HepG2 (cell line): ENCODE data around the gene NFX1. TPM values are rescaled to one million over a fixed set of nuclear protein-coding genes. Genes with fewer than 3 reads are reported as not detected.

Source experiments
- ATRX ChIP-seq: sonication (generic); formaldehyde crosslinking; IDR thresholded peaks from 2 replicates; pipeline ENCODE4 v1.4.0; 2020; ENCODE audit warnings: missing genetic modification reagents, borderline replicate concordance
- GATAD2A ChIP-seq: IDR thresholded peaks from 2 replicates; pipeline ENCODE4 v1.6.1; 2016
- HNF4G ChIP-seq, 2 experiments: sonication (generic) in 1 of 2; formaldehyde crosslinking in 1 of 2; IDR thresholded peaks; 2 replicates each; pipeline versions ENCODE4 v1.4.0 to v1.6.1; 2011 to 2020; ENCODE audit warnings: borderline replicate concordance in 2 of 2, low read depth in 2 of 2, mild to moderate bottlenecking in 2 of 2, low read length in 1 of 2, missing genetic modification reagents in 1 of 2, moderate library complexity in 1 of 2
- JARID2 ChIP-seq: sonication (generic); formaldehyde crosslinking; IDR thresholded peaks from 2 replicates; pipeline ENCODE4 v1.8.1; 2023; ENCODE audit warnings: missing genetic modification reagents, inconsistent platforms; ENCODE audit not compliant: insufficient replicate concordance
- SALL1 ChIP-seq: sonication (generic); formaldehyde crosslinking; IDR thresholded peaks from 2 replicates; pipeline ENCODE4 v1.8.0; 2022; ENCODE audit warnings: mild to moderate bottlenecking, missing genetic modification reagents
- ZBTB8A ChIP-seq: sonication (generic); formaldehyde crosslinking; IDR thresholded peaks from 2 replicates; pipeline ENCODE4 v1.4.0; 2020; ENCODE audit warnings: mild to moderate bottlenecking, low read depth, missing genetic modification reagents, borderline replicate concordance
- ZFY ChIP-seq: sonication (generic); formaldehyde crosslinking; IDR thresholded peaks from 2 replicates; pipeline ENCODE4 v1.4.0; 2020; ENCODE audit warnings: missing genetic modification reagents
- ZNF292 ChIP-seq: sonication (generic); formaldehyde crosslinking; IDR thresholded peaks from 2 replicates; pipeline ENCODE4 v1.8.1; 2022; ENCODE audit warnings: mild to moderate bottlenecking, low read depth, missing genetic modification reagents, borderline replicate concordance
- ZNF510 ChIP-seq: sonication (generic); formaldehyde crosslinking; IDR thresholded peaks from 2 replicates; pipeline ENCODE4 v1.4.0; 2020; ENCODE audit warnings: low read depth, mild to moderate bottlenecking, missing genetic modification reagents
- ZNF556 ChIP-seq: sonication (generic); formaldehyde crosslinking; IDR thresholded peaks from 2 replicates; pipeline ENCODE4 v1.4.0; 2020; ENCODE audit warnings: mild to moderate bottlenecking, missing genetic modification reagents, borderline replicate concordance
- polyA plus RNA-seq, 8 experiments: library from polyadenylated mRNA; depleted of rRNA in 3 of 8; stranded (reverse) in 7 of 8; unstranded in 1 of 8; fragments of >200 nt; fragmentation: Illumina TruSeq in 4 of 8; extraction: Trizol in 4 of 8; gene quantifications; 2 replicates each; pipeline versions ENCODE4 v1.2.1 to v1.2.3, GENCODE V29; 2011 to 2016; ENCODE audit warnings: low read depth in 4 of 8, missing spikeins in 1 of 8, mixed read lengths in 1 of 8; ENCODE audit not compliant: insufficient read depth in 1 of 8
- total RNA-seq, 5 experiments: library from RNA; depleted of rRNA; stranded (reverse); fragments of >200 nt; fragmentation: Illumina TruSeq; extraction: Trizol; gene quantifications; 2 replicates each; pipeline ENCODE4 v1.2.3, GENCODE V29; 2016; ENCODE audit warnings: low read depth in 1 of 5
- TF ChIP-seq, protein P1 (sequence below): sonication (generic); formaldehyde crosslinking; IDR thresholded peaks from 2 replicates; pipeline ENCODE4 v1.4.0; 2020; ENCODE audit warnings: low read depth, missing genetic modification reagents
- TF ChIP-seq, protein P2 (sequence below): fragments of 450-650 bp; IDR thresholded peaks from 2 replicates; pipeline ENCODE4 v1.6.1; 2017
- TF ChIP-seq, protein P3 (sequence below): sonication (generic); formaldehyde crosslinking; conservative IDR thresholded peaks from 2 replicates; pipeline ENCODE4 v1.4.0; 2020; ENCODE audit warnings: missing genetic modification reagents
- TF ChIP-seq, protein P4 (sequence below): IDR thresholded peaks from 2 replicates; pipeline ENCODE4 v1.6.1; 2016; ENCODE audit warnings: low read depth, borderline replicate concordance
- TF ChIP-seq, protein P5 (sequence below): sonication (generic); formaldehyde crosslinking; IDR thresholded peaks from 2 replicates; pipeline ENCODE4 v1.5.0; 2020; ENCODE audit warnings: mild to moderate bottlenecking, missing genetic modification reagents
- TF ChIP-seq, protein P6 (sequence below): sonication (generic); formaldehyde crosslinking; conservative IDR thresholded peaks from 2 replicates; pipeline ENCODE4 v1.8.0; 2022; ENCODE audit warnings: mild to moderate bottlenecking, moderate library complexity, missing genetic modification reagents

Gene NFX1
- total and polyA plus RNA-seq, 2 of the 13 experiments (the other 11 are each of a cell fraction or from before 2014, with no cell fraction given) = 23.9 to 27.5 TPM

DNA sequence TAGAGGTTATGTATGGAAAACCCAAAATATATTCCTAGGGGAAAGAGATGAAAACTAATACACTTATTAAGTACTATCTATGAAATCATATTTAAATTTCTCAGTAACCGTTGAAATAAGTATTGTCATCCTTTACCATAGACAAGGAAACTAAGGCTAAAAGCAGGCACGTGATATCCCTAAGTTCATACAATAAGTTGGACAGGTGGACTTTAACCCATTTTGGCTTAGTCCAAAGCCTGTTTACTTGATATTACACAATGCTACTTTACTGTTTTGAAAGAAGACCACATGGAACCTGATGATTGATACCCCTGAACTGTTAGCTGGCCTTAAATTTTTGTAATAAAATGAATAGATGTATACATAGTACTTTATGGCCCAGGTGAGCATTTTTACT is 3.5 kb downstream of the NFX1 start (continued):
- TF ChIP-seq HNF4G (IDR thresholded peaks at IDR 0.05; ENCODE audit: borderline replicate concordance, low read depth, low read length) = peak; percentile 90
- peak; percentile 26; the same call in 1 of the 2 replicates for TF ChIP-seq HNF4G (CRISPR knock-in tag; IDR thresholded peaks at IDR 0.05; ENCODE audit: borderline replicate concordance, low read depth)
- TF ChIP-seq ZNF292 (CRISPR knock-in tag) = no peak
- peak; percentile 89 for TF ChIP-seq GATAD2A (CRISPR knock-in tag)
- no peak for TF ChIP-seq ZNF510 (CRISPR knock-in tag)
- no peak for TF ChIP-seq ATRX (CRISPR knock-in tag)
- TF ChIP-seq, protein P1, sequence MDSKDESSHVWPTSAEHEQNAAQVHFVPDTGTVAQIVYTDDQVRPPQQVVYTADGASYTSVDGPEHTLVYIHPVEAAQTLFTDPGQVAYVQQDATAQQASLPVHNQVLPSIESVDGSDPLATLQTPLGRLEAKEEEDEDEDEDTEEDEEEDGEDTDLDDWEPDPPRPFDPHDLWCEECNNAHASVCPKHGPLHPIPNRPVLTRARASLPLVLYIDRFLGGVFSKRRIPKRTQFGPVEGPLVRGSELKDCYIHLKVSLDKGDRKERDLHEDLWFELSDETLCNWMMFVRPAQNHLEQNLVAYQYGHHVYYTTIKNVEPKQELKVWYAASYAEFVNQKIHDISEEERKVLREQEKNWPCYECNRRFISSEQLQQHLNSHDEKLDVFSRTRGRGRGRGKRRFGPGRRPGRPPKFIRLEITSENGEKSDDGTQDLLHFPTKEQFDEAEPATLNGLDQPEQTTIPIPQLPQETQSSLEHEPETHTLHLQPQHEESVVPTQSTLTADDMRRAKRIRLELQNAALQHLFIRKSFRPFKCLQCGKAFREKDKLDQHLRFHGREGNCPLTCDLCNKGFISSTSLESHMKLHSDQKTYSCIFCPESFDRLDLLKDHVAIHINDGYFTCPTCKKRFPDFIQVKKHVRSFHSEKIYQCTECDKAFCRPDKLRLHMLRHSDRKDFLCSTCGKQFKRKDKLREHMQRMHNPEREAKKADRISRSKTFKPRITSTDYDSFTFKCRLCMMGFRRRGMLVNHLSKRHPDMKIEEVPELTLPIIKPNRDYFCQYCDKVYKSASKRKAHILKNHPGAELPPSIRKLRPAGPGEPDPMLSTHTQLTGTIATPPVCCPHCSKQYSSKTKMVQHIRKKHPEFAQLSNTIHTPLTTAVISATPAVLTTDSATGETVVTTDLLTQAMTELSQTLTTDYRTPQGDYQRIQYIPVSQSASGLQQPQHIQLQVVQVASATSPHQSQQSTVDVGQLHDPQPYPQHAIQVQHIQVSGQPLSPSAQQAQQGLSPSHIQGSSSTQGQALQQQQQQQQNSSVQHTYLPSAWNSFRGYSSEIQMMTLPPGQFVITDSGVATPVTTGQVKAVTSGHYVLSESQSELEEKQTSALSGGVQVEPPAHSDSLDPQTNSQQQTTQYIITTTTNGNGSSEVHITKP (CRISPR knock-in tag) = peak; percentile 57; the same call in 1 of the 2 replicates
- TF ChIP-seq ZNF556 = no peak
- no peak for TF ChIP-seq ZFY (CRISPR knock-in tag)
- no peak; the same call in 1 of the 2 replicates for TF ChIP-seq SALL1 (CRISPR knock-in tag)
- no peak for TF ChIP-seq ZBTB8A (CRISPR knock-in tag)
- TF ChIP-seq, protein P2, sequence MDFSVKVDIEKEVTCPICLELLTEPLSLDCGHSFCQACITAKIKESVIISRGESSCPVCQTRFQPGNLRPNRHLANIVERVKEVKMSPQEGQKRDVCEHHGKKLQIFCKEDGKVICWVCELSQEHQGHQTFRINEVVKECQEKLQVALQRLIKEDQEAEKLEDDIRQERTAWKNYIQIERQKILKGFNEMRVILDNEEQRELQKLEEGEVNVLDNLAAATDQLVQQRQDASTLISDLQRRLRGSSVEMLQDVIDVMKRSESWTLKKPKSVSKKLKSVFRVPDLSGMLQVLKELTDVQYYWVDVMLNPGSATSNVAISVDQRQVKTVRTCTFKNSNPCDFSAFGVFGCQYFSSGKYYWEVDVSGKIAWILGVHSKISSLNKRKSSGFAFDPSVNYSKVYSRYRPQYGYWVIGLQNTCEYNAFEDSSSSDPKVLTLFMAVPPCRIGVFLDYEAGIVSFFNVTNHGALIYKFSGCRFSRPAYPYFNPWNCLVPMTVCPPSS = no peak
- no peak for TF ChIP-seq JARID2
- TF ChIP-seq, protein P3, sequence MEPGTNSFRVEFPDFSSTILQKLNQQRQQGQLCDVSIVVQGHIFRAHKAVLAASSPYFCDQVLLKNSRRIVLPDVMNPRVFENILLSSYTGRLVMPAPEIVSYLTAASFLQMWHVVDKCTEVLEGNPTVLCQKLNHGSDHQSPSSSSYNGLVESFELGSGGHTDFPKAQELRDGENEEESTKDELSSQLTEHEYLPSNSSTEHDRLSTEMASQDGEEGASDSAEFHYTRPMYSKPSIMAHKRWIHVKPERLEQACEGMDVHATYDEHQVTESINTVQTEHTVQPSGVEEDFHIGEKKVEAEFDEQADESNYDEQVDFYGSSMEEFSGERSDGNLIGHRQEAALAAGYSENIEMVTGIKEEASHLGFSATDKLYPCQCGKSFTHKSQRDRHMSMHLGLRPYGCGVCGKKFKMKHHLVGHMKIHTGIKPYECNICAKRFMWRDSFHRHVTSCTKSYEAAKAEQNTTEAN (CRISPR knock-in tag) = no peak
- TF ChIP-seq, protein P4, sequence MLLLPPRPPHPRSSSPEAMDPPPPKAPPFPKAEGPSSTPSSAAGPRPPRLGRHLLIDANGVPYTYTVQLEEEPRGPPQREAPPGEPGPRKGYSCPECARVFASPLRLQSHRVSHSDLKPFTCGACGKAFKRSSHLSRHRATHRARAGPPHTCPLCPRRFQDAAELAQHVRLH (CRISPR knock-in tag) = no peak
- TF ChIP-seq, protein P5, sequence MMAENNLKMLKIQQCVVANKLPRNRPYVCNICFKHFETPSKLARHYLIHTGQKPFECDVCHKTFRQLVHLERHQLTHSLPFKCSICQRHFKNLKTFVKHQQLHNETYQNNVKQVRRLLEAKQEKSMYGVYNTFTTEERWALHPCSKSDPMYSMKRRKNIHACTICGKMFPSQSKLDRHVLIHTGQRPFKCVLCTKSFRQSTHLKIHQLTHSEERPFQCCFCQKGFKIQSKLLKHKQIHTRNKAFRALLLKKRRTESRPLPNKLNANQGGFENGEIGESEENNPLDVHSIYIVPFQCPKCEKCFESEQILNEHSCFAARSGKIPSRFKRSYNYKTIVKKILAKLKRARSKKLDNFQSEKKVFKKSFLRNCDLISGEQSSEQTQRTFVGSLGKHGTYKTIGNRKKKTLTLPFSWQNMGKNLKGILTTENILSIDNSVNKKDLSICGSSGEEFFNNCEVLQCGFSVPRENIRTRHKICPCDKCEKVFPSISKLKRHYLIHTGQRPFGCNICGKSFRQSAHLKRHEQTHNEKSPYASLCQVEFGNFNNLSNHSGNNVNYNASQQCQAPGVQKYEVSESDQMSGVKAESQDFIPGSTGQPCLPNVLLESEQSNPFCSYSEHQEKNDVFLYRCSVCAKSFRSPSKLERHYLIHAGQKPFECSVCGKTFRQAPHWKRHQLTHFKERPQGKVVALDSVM (CRISPR knock-in tag) = no peak
- TF ChIP-seq, protein P6, sequence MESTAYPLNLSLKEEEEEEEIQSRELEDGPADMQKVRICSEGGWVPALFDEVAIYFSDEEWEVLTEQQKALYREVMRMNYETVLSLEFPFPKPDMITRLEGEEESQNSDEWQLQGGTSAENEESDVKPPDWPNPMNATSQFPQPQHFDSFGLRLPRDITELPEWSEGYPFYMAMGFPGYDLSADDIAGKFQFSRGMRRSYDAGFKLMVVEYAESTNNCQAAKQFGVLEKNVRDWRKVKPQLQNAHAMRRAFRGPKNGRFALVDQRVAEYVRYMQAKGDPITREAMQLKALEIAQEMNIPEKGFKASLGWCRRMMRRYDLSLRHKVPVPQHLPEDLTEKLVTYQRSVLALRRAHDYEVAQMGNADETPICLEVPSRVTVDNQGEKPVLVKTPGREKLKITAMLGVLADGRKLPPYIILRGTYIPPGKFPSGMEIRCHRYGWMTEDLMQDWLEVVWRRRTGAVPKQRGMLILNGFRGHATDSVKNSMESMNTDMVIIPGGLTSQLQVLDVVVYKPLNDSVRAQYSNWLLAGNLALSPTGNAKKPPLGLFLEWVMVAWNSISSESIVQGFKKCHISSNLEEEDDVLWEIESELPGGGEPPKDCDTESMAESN (CRISPR knock-in tag) = no peak
